NCI-H1436 (cell line): ENCODE data around the gene ARMH1.
A peak's percentile ranks its signal among the peaks of the same experiment; 100 is the strongest.

ENCODE experiments used
- DNase-seq: peaks from one replicate; lab custom pipeline; 2025; lab: John Stamatoyannopoulos, UW

The ARMH1 gene

GRCh38 chr1:44670751-44671640, 3.5 kb upstream of the ARMH1 start:
- DNase-seq = no peak

- DNase-seq = no peak
Observed at GRCh38 chr1:44672254-44672955, 2.1 kb upstream of the ARMH1 start.

GRCh38 chr1:44672961-44673674, 1.4 kb upstream of the ARMH1 start:
- DNase-seq = no peak

- no peak for DNase-seq
Observed at GRCh38 chr1:44673675-44674112, 820 bp upstream of the ARMH1 start.

GRCh38 chr1:44675186-44675585, 672 bp downstream of the ARMH1 start:
- no peak for DNase-seq

- no peak for DNase-seq
Observed at GRCh38 chr1:44676484-44677200, 2.1 kb downstream of the ARMH1 start.

- no peak for DNase-seq
Observed at GRCh38 chr1:44677201-44677766, 2.8 kb downstream of the ARMH1 start.

- DNase-seq = no peak
Observed at GRCh38 chr1:44678120-44678519, 3.6 kb downstream of the ARMH1 start.

- DNase-seq = no peak
Observed at GRCh38 chr1:44678626-44679025, 4.1 kb downstream of the ARMH1 start.

GRCh38 chr1:44679468-44679867, 5.0 kb downstream of the ARMH1 start:
- DNase-seq = no peak

- peak; percentile 35 for DNase-seq
Observed at GRCh38 chr1:44681905-44682882, 7.7 kb downstream of the ARMH1 start.

GRCh38 chr1:44682883-44683265, 8.4 kb downstream of the ARMH1 start:
- no peak for DNase-seq

- DNase-seq = no peak
Observed at GRCh38 chr1:44684525-44684924, 10.0 kb downstream of the ARMH1 start.

- no peak for DNase-seq
Observed at GRCh38 chr1:44685218-44685617, 10.7 kb downstream of the ARMH1 start.

- DNase-seq = no peak
Observed at GRCh38 chr1:44685881-44686280, 11.4 kb downstream of the ARMH1 start.

- DNase-seq = no peak
Observed at GRCh38 chr1:44688760-44689446, 14.4 kb downstream of the ARMH1 start.

- DNase-seq = no peak
Observed at GRCh38 chr1:44689447-44689765, 14.9 kb downstream of the ARMH1 start.

- DNase-seq = no peak
Observed at GRCh38 chr1:44693159-44693558, 18.6 kb downstream of the ARMH1 start.

- DNase-seq = no peak
Observed at GRCh38 chr1:44693900-44694299, 19.4 kb downstream of the ARMH1 start.
